Endodermal cell (in vitro differentiated cells): ENCODE measurements around the gene CLBA1. TPM values are rescaled to one million over a fixed set of nuclear protein-coding genes. Genes with fewer than 3 reads are reported as not detected.
A peak's percentile ranks its signal among the peaks of the same experiment; 100 is the strongest.

ENCODE experiments used
- DNase-seq: peaks from one replicate; pipeline ENCODE4 v3.0.0-alpha.2; 2017
- H3K27ac ChIP-seq: 2 replicates; pipeline ENCODE4 v1.5.1; 2013; ENCODE audit warnings: mild to moderate bottlenecking, low read depth, low read length, moderate library complexity
- H3K27me3 ChIP-seq: 2 replicates; pipeline ENCODE4 v1.6.1; 2013; ENCODE audit warnings: mild to moderate bottlenecking, low read length, moderate library complexity; ENCODE audit not compliant: insufficient read depth, control insufficient read depth, poor library complexity, severe bottlenecking
- H3K36me3 ChIP-seq: 2 replicates; pipeline ENCODE4 v1.7.0; 2013; ENCODE audit warnings: mild to moderate bottlenecking, low read length, moderate library complexity; ENCODE audit not compliant: control insufficient read depth, insufficient read depth
- H3K4me1 ChIP-seq: one replicate; pipeline ENCODE4 v1.7.0; 2013; ENCODE audit warnings: low read length; ENCODE audit not compliant: control insufficient read depth, insufficient read depth
- H3K4me3 ChIP-seq: 2 replicates; pipeline ENCODE4 v1.5.1; 2013; ENCODE audit warnings: mild to moderate bottlenecking, low read length, moderate library complexity
- H3K9ac ChIP-seq: 2 replicates; pipeline ENCODE4 v1.6.1; 2013; ENCODE audit warnings: mild to moderate bottlenecking, low read length, moderate library complexity; ENCODE audit not compliant: poor library complexity, severe bottlenecking; ENCODE audit errors: extremely low read depth
- H3K9me3 ChIP-seq: 2 replicates; pipeline ENCODE4 v1.6.1; 2013; ENCODE audit warnings: mild to moderate bottlenecking, low read length, moderate library complexity; ENCODE audit not compliant: control insufficient read depth
- H3K27ac Mint-ChIP-seq: 2 replicates; pipeline ENCODE4 v1.8.0; 2020; ENCODE audit warnings: mixed read lengths
- H3K27me3 Mint-ChIP-seq: 2 replicates; pipeline ENCODE4 v1.8.0; 2021; ENCODE audit warnings: mild to moderate bottlenecking, mixed read lengths; ENCODE audit not compliant: insufficient read depth
- H3K36me3 Mint-ChIP-seq: 2 replicates; pipeline ENCODE4 v1.8.0; 2020; ENCODE audit warnings: low read depth, mixed read lengths
- H3K4me1 Mint-ChIP-seq: 2 replicates; pipeline ENCODE4 v1.8.0; 2020; ENCODE audit warnings: mixed read lengths
- H3K4me3 Mint-ChIP-seq: 2 replicates; pipeline ENCODE4 v1.8.0; 2020; ENCODE audit warnings: mild to moderate bottlenecking, moderate library complexity, mixed read lengths
- H3K9me3 Mint-ChIP-seq: 2 replicates; pipeline ENCODE4 v1.8.0; 2020; ENCODE audit warnings: mild to moderate bottlenecking, mixed read lengths
- WGBS, 2 experiments: methylation state at CpG; one replicate each; pipeline versions ENCODE4 v1.1.5 to v1.1.7; 2013; ENCODE audit warnings: missing lambda C conversion rate in 2 of 2, mixed read lengths in 1 of 2; ENCODE audit not compliant: insufficient coverage in 1 of 2, insufficient read length in 1 of 2; 5-methylcytosine and 5-hydroxymethylcytosine counted together
- total RNA-seq, 2 donors: library from RNA; stranded (reverse); fragmentation: NEBNext Ultra II Directional in 1 of 2; extraction: Animal tissue kit (Norgen Biotek cat#: 25700) in 1 of 2; gene quantifications; 2 replicates in 1 of 2; 3 replicates in 1 of 2; pipeline ENCODE4 v1.2.1, GENCODE V29; 2021
- TF ChIP-seq, protein P1 (sequence below): fragments of 200-600 bp; sonication (generic); conservative IDR thresholded peaks from 2 replicates; pipeline ENCODE4 v1.5.0; 2021; ENCODE audit warnings: antibody characterized with exemption, mild to moderate bottlenecking

The CLBA1 gene
- total RNA-seq, 2 donors from 2014 or later, result 11.2 to 12.5 TPM

DNA sequence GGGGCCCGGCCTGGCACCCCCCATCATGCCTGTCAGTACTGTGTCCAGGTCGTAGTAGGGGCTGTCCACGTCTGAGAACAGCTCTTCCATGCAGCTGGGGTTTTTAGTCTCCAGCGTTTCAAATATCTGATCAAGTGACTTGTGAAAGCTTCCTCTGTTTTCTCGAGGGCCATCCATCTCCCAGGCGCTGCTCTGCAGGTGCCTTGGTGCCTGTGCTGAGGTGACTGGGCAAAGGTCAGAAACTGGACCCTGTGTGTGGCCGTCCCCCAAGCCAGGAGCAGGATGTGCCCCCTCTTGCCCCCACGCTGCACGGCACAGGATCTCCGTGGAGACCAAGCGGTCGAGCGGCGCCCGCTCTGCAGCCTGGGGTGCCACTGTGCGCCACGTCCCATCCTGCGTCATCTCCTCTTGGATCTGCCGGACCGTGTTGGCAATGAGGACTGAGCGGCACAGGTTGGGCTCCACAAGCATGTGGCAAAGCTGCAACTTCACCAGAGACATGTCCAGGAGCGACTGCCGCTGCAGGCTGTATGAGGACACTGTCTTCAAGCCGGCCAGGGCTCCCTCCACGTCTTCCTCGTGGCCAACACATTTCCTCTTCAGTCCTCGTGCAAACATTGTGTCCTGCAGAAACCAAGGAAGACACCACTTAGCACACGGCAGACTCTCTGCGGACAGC is 25.9 kb downstream of the CLBA1 start:
- H3K4me1 Mint-ChIP-seq, result peaks cover 20% of the 10 kb centered on the region
- Histone ChIP-seq H3K4me1 (peaks cover 5% of the 10 kb centered on the region), H3K27ac (no peak overlapping the region), H3K9ac (no peak overlapping the region), H3K4me3 (no peak overlapping the region), H3K9me3 (no peaks in the 10 kb centered on the region), H3K27me3 (no peaks in the 10 kb centered on the region), H3K36me3 (peaks cover 51% of the 10 kb centered on the region)
- H3K36me3 Mint-ChIP-seq, result peaks cover 37% of the 10 kb centered on the region
- no peaks in the 10 kb centered on the region for H3K9me3 Mint-ChIP-seq
- no peaks in the 10 kb centered on the region for H3K27me3 Mint-ChIP-seq
- 95 to 96% methylated on average over 29 of the region's 29 CpGs for WGBS, 2 experiments
- TF ChIP-seq, protein P1, sequence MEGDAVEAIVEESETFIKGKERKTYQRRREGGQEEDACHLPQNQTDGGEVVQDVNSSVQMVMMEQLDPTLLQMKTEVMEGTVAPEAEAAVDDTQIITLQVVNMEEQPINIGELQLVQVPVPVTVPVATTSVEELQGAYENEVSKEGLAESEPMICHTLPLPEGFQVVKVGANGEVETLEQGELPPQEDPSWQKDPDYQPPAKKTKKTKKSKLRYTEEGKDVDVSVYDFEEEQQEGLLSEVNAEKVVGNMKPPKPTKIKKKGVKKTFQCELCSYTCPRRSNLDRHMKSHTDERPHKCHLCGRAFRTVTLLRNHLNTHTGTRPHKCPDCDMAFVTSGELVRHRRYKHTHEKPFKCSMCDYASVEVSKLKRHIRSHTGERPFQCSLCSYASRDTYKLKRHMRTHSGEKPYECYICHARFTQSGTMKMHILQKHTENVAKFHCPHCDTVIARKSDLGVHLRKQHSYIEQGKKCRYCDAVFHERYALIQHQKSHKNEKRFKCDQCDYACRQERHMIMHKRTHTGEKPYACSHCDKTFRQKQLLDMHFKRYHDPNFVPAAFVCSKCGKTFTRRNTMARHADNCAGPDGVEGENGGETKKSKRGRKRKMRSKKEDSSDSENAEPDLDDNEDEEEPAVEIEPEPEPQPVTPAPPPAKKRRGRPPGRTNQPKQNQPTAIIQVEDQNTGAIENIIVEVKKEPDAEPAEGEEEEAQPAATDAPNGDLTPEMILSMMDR, result no peak
- peak overlapping the region; percentile 61 for H3K27ac Mint-ChIP-seq
- no peak overlapping the region for H3K4me3 Mint-ChIP-seq
- DNase-seq, result no peak

DNA sequence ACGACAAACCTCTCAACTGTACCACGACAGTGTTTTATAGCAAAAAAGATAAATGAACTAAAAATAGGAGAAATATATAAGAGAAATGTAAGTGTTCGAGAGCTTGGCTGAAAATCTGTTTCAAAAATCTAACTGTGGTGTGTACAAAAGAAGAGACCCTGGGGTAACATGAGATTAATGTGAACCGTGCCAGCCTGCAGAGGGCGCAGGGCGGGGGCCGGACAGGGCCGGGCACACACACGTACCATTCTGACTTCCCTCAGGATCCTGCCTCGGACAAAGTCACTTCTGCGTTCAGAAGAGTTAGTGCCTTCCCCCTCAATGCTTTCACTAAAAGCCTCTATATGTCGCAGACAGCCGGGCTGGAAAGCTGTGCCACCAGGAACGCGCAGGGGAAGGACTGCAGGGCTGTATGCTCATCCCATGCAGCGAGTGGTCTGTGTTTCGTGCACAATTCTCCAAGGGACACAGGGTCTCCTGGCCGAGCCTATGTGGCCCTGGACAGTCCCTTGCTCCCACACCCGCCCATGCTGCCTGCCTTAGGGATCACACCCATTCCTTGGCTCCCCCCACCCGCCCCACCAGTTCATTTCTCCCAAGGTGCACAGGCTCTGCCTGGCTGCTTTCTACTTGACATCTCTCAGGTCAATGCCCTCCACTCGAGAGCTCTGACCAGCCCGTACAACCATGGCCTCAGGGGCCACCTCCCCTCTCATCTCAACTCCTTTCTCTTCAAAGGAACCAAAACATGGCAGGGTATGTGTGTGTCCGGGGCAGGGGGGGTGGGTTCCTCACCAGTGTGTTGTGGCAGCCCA is 26.8 kb downstream of the CLBA1 start:
- Mint-ChIP-seq H3K27ac (peak overlapping the region; percentile 61), H3K27me3 (no peaks in the 10 kb centered on the region), H3K4me3 (no peak overlapping the region), H3K4me1 (peaks cover 28% of the 10 kb centered on the region), H3K36me3 (peaks cover 40% of the 10 kb centered on the region), H3K9me3 (no peaks in the 10 kb centered on the region)
- H3K36me3 ChIP-seq, result peaks cover 55% of the 10 kb centered on the region
- H3K4me3 ChIP-seq, result no peak overlapping the region
- no peak for DNase-seq
- H3K27ac ChIP-seq, result no peak overlapping the region
- no peak overlapping the region for H3K9ac ChIP-seq
- no peaks in the 10 kb centered on the region for H3K27me3 ChIP-seq
- no peaks in the 10 kb centered on the region for H3K9me3 ChIP-seq
- TF ChIP-seq, protein P1, result no peak
- peaks cover 5% of the 10 kb centered on the region for H3K4me1 ChIP-seq
- 95 to 97% methylated on average over 18 to 23 of the region's 23 CpGs for WGBS, 2 experiments

DNA sequence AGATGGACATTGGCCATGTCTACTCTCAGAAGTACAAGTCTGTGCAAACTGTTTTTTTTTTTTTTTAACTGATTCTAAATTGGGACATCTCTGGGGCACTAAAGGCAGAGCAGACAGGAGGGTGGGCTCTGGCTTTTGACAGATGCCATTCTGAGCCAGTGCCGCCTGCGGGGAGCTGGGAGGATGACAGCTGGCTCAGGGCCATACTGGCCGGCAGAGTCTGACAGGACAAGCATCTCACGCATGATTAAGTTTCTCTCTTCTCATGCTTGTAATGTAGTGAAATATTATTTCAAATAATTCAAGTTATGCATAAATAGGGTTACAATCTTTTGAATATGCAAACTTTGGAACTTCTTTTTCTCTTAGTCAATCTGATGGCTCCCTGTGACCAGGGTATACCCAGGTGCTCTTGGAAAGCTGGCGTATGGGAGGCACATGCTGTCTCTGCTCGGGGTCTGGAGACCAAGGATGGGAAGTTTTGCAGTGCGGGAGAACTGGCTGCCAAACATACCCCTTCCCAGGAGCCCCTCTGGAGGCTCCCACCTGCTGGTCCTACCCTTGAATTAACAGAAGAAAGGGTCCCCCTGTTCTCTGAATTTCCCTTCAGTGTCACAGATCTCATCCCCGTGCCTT is 27.7 kb downstream of the CLBA1 start:
- Histone ChIP-seq H3K27ac (no peak overlapping the region), H3K4me1 (peaks cover 5% of the 10 kb centered on the region), H3K27me3 (no peaks in the 10 kb centered on the region), H3K4me3 (no peak overlapping the region), H3K9me3 (no peaks in the 10 kb centered on the region), H3K9ac (no peak overlapping the region), H3K36me3 (peaks cover 54% of the 10 kb centered on the region)
- Mint-ChIP-seq H3K27me3 (no peaks in the 10 kb centered on the region), H3K4me3 (no peak overlapping the region), H3K36me3 (peaks cover 44% of the 10 kb centered on the region), H3K9me3 (no peaks in the 10 kb centered on the region), H3K27ac (no peak overlapping the region), H3K4me1 (peaks cover 34% of the 10 kb centered on the region)
- WGBS, 2 experiments, result 93 to 96% methylated on average over 6 to 8 of the region's 8 CpGs
- TF ChIP-seq, protein P1, result no peak
- DNase-seq, result no peak
